OCI-LY3 (cell line): ENCODE results near the gene TBC1D4.

ENCODE experiments used
- CTCF ChIP-seq: fragments of 200-600, 300-600 bp; sonication (generic); IDR thresholded peaks from 2 replicates; pipeline ENCODE4 v1.5.1; 2014; ENCODE audit warnings: antibody characterized with exemption, low read length, low read depth
- EZH2phosphoT487 ChIP-seq: fragments of 200-600 bp; shearing (Covaris generic); IDR thresholded peaks from 2 replicates; pipeline ENCODE4 v1.6.1; 2018; ENCODE audit warnings: antibody characterized with exemption, mixed run types, low read depth

- no peak for TF ChIP-seq CTCF
- TF ChIP-seq EZH2phosphoT487 = no peak
These were observed 74.0 kb downstream of the TBC1D4 start for GRCh38 chr13:75407998-75408397.
